ENCODE measurements around the gene CFD. TPM values are rescaled to one million over a fixed set of nuclear protein-coding genes. Genes with fewer than 3 reads are reported as not detected.

The CFD gene
- polyA plus RNA-seq, 1 of the 3 experiments (the other 2 are of a cell fraction): 2.5 TPM

DNA sequence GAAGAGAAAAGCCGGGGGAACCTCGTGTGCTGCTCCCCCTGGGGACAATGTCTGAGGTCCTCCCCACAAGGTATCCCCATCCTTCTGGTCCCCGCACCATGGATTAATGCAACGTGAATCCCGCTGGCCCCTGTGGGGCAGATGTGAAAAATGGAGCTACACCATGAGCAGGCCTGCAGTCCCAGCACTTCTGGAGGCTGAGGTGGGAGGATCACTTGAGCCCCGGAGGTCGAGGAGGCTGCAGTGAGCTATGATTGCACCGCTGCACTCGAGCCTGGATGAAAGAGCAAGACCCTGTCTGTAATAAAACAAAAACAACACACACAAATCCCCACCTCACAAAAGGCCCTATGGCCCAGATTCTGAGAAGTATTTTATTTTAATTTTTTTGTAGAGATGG is 1.2 kb upstream of the CFD start:
- Histone ChIP-seq H3K4me3 (ENCODE audit: low read depth in 2 of 2, low read length in 1 of 2) (no peak overlapping the region), H4K20me1 (ENCODE audit: insufficient read depth) (no peaks in the 10 kb centered on the region), H3K27ac (ENCODE audit: low read depth in 2 of 2, low read length in 1 of 2) (no peak overlapping the region), H3K9ac (no peak overlapping the region), H3K9me2 (no peaks in the 10 kb centered on the region), H2AFZ (ENCODE audit: low read depth) (no peak overlapping the region), H3F3A (replicated peaks; ENCODE audit: insufficient read depth) (peaks cover 2% of the 10 kb centered on the region), H3K4me1 (ENCODE audit: control insufficient read depth in 1 of 2, insufficient read depth in 2 of 2, low read depth in 1 of 2, low read length in 1 of 2) (peaks cover 0 to 4% of the 10 kb centered on the region in 2 experiments; a peak in 1 of 4 replicates), H3K9me3 (no peaks in the 10 kb centered on the region), H3K36me3 (replicated peaks in 1 of 2; ENCODE audit: control insufficient read depth in 1 of 2, insufficient read depth in 2 of 2, low read length in 1 of 2) (no peaks in the 10 kb centered on the region), H3K27me3 (ENCODE audit: insufficient read depth) (peaks cover 38% of the 10 kb centered on the region), H3K4me2 (no peak overlapping the region), H3K79me2 (ENCODE audit: insufficient read depth) (no peaks in the 10 kb centered on the region)
- ChIA-PET CTCF (interaction anchor here (0.9 to 5.4 kb wide), 11 partner anchors 28 to 189 kb away, joined by 3 to 44 read pairs (median 4); partner anchors contain the start of genes FSTL3 and KISS1R), POLR2A (no interaction called here)
- DNase-seq: no peak
- WGBS (ENCODE audit: low lambda C conversion rate): 48% methylated on average over 9 of the region's 9 CpGs
- TF ChIP-seq, protein P1, sequence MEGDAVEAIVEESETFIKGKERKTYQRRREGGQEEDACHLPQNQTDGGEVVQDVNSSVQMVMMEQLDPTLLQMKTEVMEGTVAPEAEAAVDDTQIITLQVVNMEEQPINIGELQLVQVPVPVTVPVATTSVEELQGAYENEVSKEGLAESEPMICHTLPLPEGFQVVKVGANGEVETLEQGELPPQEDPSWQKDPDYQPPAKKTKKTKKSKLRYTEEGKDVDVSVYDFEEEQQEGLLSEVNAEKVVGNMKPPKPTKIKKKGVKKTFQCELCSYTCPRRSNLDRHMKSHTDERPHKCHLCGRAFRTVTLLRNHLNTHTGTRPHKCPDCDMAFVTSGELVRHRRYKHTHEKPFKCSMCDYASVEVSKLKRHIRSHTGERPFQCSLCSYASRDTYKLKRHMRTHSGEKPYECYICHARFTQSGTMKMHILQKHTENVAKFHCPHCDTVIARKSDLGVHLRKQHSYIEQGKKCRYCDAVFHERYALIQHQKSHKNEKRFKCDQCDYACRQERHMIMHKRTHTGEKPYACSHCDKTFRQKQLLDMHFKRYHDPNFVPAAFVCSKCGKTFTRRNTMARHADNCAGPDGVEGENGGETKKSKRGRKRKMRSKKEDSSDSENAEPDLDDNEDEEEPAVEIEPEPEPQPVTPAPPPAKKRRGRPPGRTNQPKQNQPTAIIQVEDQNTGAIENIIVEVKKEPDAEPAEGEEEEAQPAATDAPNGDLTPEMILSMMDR (IDR thresholded peaks at IDR 0.05): no peak
- TF ChIP-seq CHD2 (IDR thresholded peaks at IDR 0.05; ENCODE audit: low read length, partially characterized antibody) (no peak), FOXJ3 (CRISPR knock-in tag; IDR thresholded peaks at IDR 0.05) (no peak), RFX5 (IDR thresholded peaks at IDR 0.05; ENCODE audit: low read length) (no peak), FOXM1 (IDR thresholded peaks at IDR 0.05; ENCODE audit: low read depth) (no peak), TAF1 (IDR thresholded peaks at IDR 0.05; ENCODE audit: borderline replicate concordance, low read depth, low read length) (no peak), RCOR1 (IDR thresholded peaks at IDR 0.05; ENCODE audit: low read length) (no peak), POLR2AphosphoS5 (IDR thresholded peaks at IDR 0.05; ENCODE audit: low read depth, low read length) (no peak), SMC3 (IDR thresholded peaks at IDR 0.05; ENCODE audit: low read depth, low read length) (no peak), TCF12 (IDR thresholded peaks at IDR 0.05) (no peak), GATA2 (CRISPR knock-in tag; IDR thresholded peaks at IDR 0.05) (no peak), RAD21 (IDR thresholded peaks at IDR 0.05; ENCODE audit: low read length) (no peak)
- TF ChIP-seq, protein P2, sequence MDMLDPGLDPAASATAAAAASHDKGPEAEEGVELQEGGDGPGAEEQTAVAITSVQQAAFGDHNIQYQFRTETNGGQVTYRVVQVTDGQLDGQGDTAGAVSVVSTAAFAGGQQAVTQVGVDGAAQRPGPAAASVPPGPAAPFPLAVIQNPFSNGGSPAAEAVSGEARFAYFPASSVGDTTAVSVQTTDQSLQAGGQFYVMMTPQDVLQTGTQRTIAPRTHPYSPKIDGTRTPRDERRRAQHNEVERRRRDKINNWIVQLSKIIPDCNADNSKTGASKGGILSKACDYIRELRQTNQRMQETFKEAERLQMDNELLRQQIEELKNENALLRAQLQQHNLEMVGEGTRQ (IDR thresholded peaks at IDR 0.05; ENCODE audit: borderline replicate concordance, low read depth, low read length): no peak
- TF ChIP-seq, protein P3, sequence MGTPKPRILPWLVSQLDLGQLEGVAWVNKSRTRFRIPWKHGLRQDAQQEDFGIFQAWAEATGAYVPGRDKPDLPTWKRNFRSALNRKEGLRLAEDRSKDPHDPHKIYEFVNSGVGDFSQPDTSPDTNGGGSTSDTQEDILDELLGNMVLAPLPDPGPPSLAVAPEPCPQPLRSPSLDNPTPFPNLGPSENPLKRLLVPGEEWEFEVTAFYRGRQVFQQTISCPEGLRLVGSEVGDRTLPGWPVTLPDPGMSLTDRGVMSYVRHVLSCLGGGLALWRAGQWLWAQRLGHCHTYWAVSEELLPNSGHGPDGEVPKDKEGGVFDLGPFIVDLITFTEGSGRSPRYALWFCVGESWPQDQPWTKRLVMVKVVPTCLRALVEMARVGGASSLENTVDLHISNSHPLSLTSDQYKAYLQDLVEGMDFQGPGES (IDR thresholded peaks at IDR 0.05; ENCODE audit: low read depth, low read length): no peak
- TF ChIP-seq, protein P4, sequence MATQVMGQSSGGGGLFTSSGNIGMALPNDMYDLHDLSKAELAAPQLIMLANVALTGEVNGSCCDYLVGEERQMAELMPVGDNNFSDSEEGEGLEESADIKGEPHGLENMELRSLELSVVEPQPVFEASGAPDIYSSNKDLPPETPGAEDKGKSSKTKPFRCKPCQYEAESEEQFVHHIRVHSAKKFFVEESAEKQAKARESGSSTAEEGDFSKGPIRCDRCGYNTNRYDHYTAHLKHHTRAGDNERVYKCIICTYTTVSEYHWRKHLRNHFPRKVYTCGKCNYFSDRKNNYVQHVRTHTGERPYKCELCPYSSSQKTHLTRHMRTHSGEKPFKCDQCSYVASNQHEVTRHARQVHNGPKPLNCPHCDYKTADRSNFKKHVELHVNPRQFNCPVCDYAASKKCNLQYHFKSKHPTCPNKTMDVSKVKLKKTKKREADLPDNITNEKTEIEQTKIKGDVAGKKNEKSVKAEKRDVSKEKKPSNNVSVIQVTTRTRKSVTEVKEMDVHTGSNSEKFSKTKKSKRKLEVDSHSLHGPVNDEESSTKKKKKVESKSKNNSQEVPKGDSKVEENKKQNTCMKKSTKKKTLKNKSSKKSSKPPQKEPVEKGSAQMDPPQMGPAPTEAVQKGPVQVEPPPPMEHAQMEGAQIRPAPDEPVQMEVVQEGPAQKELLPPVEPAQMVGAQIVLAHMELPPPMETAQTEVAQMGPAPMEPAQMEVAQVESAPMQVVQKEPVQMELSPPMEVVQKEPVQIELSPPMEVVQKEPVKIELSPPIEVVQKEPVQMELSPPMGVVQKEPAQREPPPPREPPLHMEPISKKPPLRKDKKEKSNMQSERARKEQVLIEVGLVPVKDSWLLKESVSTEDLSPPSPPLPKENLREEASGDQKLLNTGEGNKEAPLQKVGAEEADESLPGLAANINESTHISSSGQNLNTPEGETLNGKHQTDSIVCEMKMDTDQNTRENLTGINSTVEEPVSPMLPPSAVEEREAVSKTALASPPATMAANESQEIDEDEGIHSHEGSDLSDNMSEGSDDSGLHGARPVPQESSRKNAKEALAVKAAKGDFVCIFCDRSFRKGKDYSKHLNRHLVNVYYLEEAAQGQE (IDR thresholded peaks at IDR 0.05; ENCODE audit: low read depth, low read length): no peak

Measured in SK-N-SH (cell line).